Muscle of arm (tissue), 12 donors: ENCODE data around the gene SPRING1. TPM values are rescaled to one million over a fixed set of nuclear protein-coding genes. Genes with fewer than 3 reads are reported as not detected.

Source experiments
- polyA plus RNA-seq, 12 donors: library from polyadenylated mRNA; unstranded; fragments of 120-200 nt; gene quantifications; one replicate each; pipeline ENCODE4 v1.2.1, GENCODE V29; 2013; ENCODE audit not compliant: insufficient read length in 12 of 12

The SPRING1 gene
- polyA plus RNA-seq, 12 donors = 8.4 to 29.4 (median 13.5) TPM; not detected in 1

Other genes starting within 250 kb of the SPRING1 start
- 1 to 10 TPM in 10 of 12 donors, not detected in 2; 3.5 to 8.0 (median 6.1) TPM for gene MAP1LC3B2, start 178.7 kb downstream of the SPRING1 start, polyA plus RNA-seq
- 1 to 10 TPM in 10 of 12 donors, not detected in 2; 1.0 to 2.1 (median 1.3) TPM for gene RNFT2, start 246 bp upstream of the SPRING1 start, polyA plus RNA-seq
- under 1 TPM in 10 of 12 donors, not detected in 2; 0.16 to 0.79 (median 0.29) TPM for gene HRK, start 143.4 kb upstream of the SPRING1 start, polyA plus RNA-seq
- 10 to 100 TPM in 11 of 12 donors, not detected in 1; 10.9 to 20.4 (median 14.7) TPM for gene FBXW8, start 172.9 kb upstream of the SPRING1 start, polyA plus RNA-seq